ENCODE results near the gene LRRC23. TPM values are rescaled to one million over a fixed set of nuclear protein-coding genes. Genes with fewer than 3 reads are reported as not detected.

Gene LRRC23
- total and polyA plus RNA-seq, 2 donors (not counting 1 experiment from before 2014, with no cell fraction given): 5.6 to 9.6 TPM

DNA sequence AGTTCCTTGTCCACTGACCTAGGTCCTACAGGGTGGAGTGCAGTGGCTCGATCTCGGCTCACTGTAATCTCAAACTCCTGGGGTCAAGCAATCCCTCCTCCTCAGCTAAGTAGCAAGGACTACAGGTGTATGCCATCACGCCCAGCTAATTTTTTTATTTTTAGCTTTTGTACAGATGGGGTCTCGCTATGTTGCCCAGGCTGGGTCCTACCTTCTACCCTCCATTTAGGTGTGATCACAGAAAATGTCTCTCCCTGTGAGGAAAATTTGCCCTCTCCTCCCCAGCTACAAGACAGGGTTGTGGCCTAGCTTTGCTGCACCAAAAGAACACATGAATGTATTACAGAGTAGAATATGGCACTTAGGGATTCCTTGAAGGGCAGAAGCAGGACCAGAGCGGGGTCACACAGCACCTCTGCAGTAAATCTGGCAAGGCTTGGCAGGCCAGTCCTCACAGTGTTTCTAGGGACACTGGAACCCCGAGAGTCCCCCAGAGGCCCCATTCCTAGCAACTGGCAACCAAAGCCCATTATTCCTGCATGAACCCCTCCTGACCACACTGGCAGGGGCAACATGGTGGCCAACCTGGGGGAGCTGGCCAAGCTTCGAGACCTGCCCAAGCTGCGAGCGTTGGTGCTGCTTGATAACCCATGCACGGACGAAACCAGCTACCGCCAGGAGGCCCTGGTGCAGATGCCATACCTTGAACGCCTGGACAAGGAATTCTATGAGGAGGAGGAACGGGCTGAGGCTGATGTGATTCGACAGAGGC is 7.7 kb downstream of the LRRC23 start:
- Histone ChIP-seq H3K79me2 (ENCODE audit: control insufficient read depth, insufficient read depth, low read length) (peaks cover 3% of the 10 kb centered on the region), H3K27ac (ENCODE audit: insufficient read depth, low read length) (no peak overlapping the region), H3K4me2 (ENCODE audit: extremely low read depth, insufficient read depth, low read length) (no peak overlapping the region), H3K4me3 (replicated peaks in 1 of 4; ENCODE audit: control extremely low read depth in 1 of 4, insufficient read depth in 1 of 4, low read depth in 3 of 4, low read length in 4 of 4) (no peak overlapping the region), H3K9me3 (ENCODE audit: control insufficient read depth, insufficient read depth, low read depth, low read length) (no peaks in the 10 kb centered on the region), H3K9ac (ENCODE audit: insufficient read depth, low read length) (no peak overlapping the region), H4K20me1 (ENCODE audit: control insufficient read depth, extremely low read depth, insufficient read depth, low read length) (no peaks in the 10 kb centered on the region), H3K27me3 (ENCODE audit: control insufficient read depth, insufficient read depth, low read length) (no peaks in the 10 kb centered on the region), H3K36me3 (ENCODE audit: control insufficient read depth, insufficient read depth, low read length) (peaks cover 5% of the 10 kb centered on the region), H2AFZ (ENCODE audit: low read length) (no peak overlapping the region), H3K4me1 (ENCODE audit: control insufficient read depth, extremely low read depth, insufficient read depth, low read length) (peaks cover 2% of the 10 kb centered on the region)
- DNase-seq (ENCODE audit: low read depth in 2 of 2): no peak
- TF ChIP-seq EZH2 (IDR thresholded peaks at IDR 0.05; ENCODE audit: low read length, missing control alignments): no peak
- TF ChIP-seq, protein P1, sequence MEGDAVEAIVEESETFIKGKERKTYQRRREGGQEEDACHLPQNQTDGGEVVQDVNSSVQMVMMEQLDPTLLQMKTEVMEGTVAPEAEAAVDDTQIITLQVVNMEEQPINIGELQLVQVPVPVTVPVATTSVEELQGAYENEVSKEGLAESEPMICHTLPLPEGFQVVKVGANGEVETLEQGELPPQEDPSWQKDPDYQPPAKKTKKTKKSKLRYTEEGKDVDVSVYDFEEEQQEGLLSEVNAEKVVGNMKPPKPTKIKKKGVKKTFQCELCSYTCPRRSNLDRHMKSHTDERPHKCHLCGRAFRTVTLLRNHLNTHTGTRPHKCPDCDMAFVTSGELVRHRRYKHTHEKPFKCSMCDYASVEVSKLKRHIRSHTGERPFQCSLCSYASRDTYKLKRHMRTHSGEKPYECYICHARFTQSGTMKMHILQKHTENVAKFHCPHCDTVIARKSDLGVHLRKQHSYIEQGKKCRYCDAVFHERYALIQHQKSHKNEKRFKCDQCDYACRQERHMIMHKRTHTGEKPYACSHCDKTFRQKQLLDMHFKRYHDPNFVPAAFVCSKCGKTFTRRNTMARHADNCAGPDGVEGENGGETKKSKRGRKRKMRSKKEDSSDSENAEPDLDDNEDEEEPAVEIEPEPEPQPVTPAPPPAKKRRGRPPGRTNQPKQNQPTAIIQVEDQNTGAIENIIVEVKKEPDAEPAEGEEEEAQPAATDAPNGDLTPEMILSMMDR (conservative IDR thresholded peaks at IDR 0.05 in 1 of 2, IDR thresholded peaks at IDR 0.05 in 1 of 2; ENCODE audit: low read depth in 1 of 2, low read length in 2 of 2): no peak

DNA sequence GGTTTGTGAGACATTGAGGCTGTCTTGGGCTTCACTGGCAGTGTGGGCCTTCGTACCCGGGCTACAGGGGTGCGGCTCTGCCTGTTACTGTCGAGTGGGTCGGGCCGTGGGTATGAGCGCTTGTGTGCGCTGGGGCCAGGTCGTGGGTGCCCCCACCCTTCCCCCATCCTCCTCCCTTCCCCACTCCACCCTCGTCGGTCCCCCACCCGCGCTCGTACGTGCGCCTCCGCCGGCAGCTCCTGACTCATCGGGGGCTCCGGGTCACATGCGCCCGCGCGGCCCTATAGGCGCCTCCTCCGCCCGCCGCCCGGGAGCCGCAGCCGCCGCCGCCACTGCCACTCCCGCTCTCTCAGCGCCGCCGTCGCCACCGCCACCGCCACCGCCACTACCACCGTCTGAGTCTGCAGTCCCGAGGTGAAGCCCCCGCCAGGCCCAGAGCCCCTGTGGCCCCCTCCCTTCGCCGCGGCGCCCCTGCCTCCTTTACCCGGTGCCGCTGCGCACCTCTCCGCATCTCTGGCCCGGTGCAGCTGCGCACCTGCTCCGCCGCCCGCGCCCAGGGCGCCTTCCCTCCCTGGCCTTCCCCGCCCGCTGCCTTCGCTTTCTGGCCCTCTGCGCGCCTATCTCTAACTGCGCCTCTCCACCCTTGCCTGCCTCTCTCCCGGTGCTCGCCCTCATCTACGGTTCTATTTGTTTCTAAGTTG is 9.8 kb downstream of the LRRC23 start, which contains the start of gene ENO2:
Gene ENO2, plus strand, starts transcription at position 335 of the 701 bp plus-strand sequence. CDS start 1,253 bp downstream, outside the sequence.
- peak within 1 kb of the TSS; percentile 84 for H3K4me2 ChIP-seq (ENCODE audit: extremely low read depth, insufficient read depth, low read length)
- peaks cover 9% of the 10 kb centered on the region for H3K36me3 ChIP-seq (ENCODE audit: control insufficient read depth, insufficient read depth, low read length)
- H3K27me3 ChIP-seq (ENCODE audit: control insufficient read depth, insufficient read depth, low read length): no peaks in the 10 kb centered on the region
- peak within 1 kb of the TSS; percentile 56 for H3K9ac ChIP-seq (ENCODE audit: insufficient read depth, low read length)
- peaks cover 3% of the 10 kb centered on the region for H3K79me2 ChIP-seq (ENCODE audit: control insufficient read depth, insufficient read depth, low read length)
- H3K4me3 ChIP-seq (replicated peaks in 1 of 4; ENCODE audit: control extremely low read depth in 1 of 4, insufficient read depth in 1 of 4, low read depth in 3 of 4, low read length in 4 of 4): peak within 1 kb of the TSS; percentile 63 to 75 (median 70)
- peaks cover 2% of the 10 kb centered on the region for H3K4me1 ChIP-seq (ENCODE audit: control insufficient read depth, extremely low read depth, insufficient read depth, low read length)
- peak within 1 kb of the TSS; percentile 30 for H2AFZ ChIP-seq (ENCODE audit: low read length)
- no peaks in the 10 kb centered on the region for H4K20me1 ChIP-seq (ENCODE audit: control insufficient read depth, extremely low read depth, insufficient read depth, low read length)
- no peak within 1 kb of the TSS for H3K27ac ChIP-seq (ENCODE audit: insufficient read depth, low read length)
- DNase-seq (ENCODE audit: low read depth in 2 of 2): peak; percentile 58 to 65
- no peaks in the 10 kb centered on the region for H3K9me3 ChIP-seq (ENCODE audit: control insufficient read depth, insufficient read depth, low read depth, low read length)
- TF ChIP-seq, protein P1 (conservative IDR thresholded peaks at IDR 0.05 in 1 of 2, IDR thresholded peaks at IDR 0.05 in 1 of 2; ENCODE audit: low read depth in 1 of 2, low read length in 2 of 2): no peak
- no peak for TF ChIP-seq EZH2 (IDR thresholded peaks at IDR 0.05; ENCODE audit: low read length, missing control alignments)

All from fibroblast of lung (primary cell).